ENCODE results near the gene CCL15.

DNA sequence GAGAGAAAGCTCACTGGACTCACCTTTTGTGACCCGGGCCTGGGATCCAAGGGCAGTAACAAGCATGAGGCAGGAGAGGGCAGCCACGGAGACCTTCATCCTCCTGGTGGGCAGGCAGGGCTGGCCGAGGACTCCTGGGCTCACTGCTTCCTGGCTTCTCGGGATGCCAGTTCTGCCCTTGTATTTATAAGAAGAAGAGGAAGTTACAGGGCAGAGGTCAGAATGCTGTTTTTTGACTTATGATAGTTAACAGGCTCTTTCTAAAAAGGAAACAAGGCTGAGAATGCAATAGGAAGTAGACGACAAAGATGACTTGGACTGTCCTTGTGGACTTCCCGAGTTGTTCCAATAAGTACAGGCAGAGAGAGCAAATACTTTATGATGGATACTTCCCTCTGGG is 16.4 kb upstream of the CCL15 start, which contains the start of gene CCL23:
- TF ChIP-seq, protein P1, sequence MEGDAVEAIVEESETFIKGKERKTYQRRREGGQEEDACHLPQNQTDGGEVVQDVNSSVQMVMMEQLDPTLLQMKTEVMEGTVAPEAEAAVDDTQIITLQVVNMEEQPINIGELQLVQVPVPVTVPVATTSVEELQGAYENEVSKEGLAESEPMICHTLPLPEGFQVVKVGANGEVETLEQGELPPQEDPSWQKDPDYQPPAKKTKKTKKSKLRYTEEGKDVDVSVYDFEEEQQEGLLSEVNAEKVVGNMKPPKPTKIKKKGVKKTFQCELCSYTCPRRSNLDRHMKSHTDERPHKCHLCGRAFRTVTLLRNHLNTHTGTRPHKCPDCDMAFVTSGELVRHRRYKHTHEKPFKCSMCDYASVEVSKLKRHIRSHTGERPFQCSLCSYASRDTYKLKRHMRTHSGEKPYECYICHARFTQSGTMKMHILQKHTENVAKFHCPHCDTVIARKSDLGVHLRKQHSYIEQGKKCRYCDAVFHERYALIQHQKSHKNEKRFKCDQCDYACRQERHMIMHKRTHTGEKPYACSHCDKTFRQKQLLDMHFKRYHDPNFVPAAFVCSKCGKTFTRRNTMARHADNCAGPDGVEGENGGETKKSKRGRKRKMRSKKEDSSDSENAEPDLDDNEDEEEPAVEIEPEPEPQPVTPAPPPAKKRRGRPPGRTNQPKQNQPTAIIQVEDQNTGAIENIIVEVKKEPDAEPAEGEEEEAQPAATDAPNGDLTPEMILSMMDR (IDR thresholded peaks at IDR 0.05): no peak
- no peak for TF ChIP-seq POLR2A (IDR thresholded peaks at IDR 0.05)

All from testis (tissue), 2 donors.